GM12878 (cell line): ENCODE results near the gene PHLPP1.

Experiments used
- HCFC1 ChIP-seq: fragments of 150-350 bp; IDR thresholded peaks from 2 replicates; pipeline ENCODE4 v1.6.1; 2014; ENCODE audit warnings: low read length
- SREBF2 ChIP-seq: IDR thresholded peaks from 2 replicates; pipeline ENCODE4 v1.6.1; 2012; ENCODE audit warnings: mild to moderate bottlenecking, low read length
- TF ChIP-seq, protein P1 (sequence below), 3 experiments: IDR thresholded peaks in 2 of 3; conservative IDR thresholded peaks in 1 of 3; 2 replicates each; pipeline ENCODE4 v1.5.1; 2011; ENCODE audit warnings: low read depth in 3 of 3, low read length in 3 of 3, mild to moderate bottlenecking in 3 of 3, control low read depth in 2 of 3, moderate library complexity in 2 of 3, inconsistent platforms in 1 of 3, mixed read lengths in 1 of 3; ENCODE audit not compliant: control insufficient read depth in 2 of 3, insufficient read depth in 1 of 3; ENCODE audit errors: extremely low read depth in 1 of 3

- no peak for TF ChIP-seq SREBF2
- no peak for TF ChIP-seq HCFC1
- TF ChIP-seq, protein P1, sequence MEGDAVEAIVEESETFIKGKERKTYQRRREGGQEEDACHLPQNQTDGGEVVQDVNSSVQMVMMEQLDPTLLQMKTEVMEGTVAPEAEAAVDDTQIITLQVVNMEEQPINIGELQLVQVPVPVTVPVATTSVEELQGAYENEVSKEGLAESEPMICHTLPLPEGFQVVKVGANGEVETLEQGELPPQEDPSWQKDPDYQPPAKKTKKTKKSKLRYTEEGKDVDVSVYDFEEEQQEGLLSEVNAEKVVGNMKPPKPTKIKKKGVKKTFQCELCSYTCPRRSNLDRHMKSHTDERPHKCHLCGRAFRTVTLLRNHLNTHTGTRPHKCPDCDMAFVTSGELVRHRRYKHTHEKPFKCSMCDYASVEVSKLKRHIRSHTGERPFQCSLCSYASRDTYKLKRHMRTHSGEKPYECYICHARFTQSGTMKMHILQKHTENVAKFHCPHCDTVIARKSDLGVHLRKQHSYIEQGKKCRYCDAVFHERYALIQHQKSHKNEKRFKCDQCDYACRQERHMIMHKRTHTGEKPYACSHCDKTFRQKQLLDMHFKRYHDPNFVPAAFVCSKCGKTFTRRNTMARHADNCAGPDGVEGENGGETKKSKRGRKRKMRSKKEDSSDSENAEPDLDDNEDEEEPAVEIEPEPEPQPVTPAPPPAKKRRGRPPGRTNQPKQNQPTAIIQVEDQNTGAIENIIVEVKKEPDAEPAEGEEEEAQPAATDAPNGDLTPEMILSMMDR (IDR thresholded peaks at IDR 0.05 in 2 of 3, conservative IDR thresholded peaks at IDR 0.05 in 1 of 3; ENCODE audit: control insufficient read depth in 2 of 3, extremely low read depth in 1 of 3, insufficient read depth in 1 of 3, low read depth in 3 of 3, low read length in 3 of 3): no peak
These were observed 227.2 kb downstream of the PHLPP1 start for GRCh38 chr18:62942578-62942977.
